Nephron (organoid): ENCODE measurements around the gene ANKRD29.
A peak's percentile ranks its signal among the peaks of the same experiment; 100 is the strongest.

Experiments used
- H3K27ac Mint-ChIP-seq, 3 experiments: 2 replicates each; pipeline ENCODE4 v1.8.0; 2020; ENCODE audit warnings: mixed read lengths in 3 of 3, mild to moderate bottlenecking in 2 of 3, moderate library complexity in 1 of 3
- H3K27me3 Mint-ChIP-seq: 2 replicates; pipeline ENCODE4 v1.8.0; 2021; ENCODE audit warnings: low read depth, mild to moderate bottlenecking, moderate library complexity, mixed read lengths
- H3K36me3 Mint-ChIP-seq: 2 replicates; pipeline ENCODE4 v1.8.0; 2020; ENCODE audit warnings: low read depth, mixed read lengths
- H3K4me1 Mint-ChIP-seq: 2 replicates; pipeline ENCODE4 v1.8.0; 2020; ENCODE audit warnings: mixed read lengths
- H3K4me3 Mint-ChIP-seq, 3 experiments: 2 replicates each; pipeline ENCODE4 v1.8.0; 2020; ENCODE audit warnings: mild to moderate bottlenecking in 3 of 3, mixed read lengths in 3 of 3, moderate library complexity in 2 of 3
- H3K9me3 Mint-ChIP-seq: 2 replicates; pipeline ENCODE4 v1.8.0; 2020; ENCODE audit warnings: mixed read lengths
- TF ChIP-seq, protein P1 (sequence below), 3 experiments: fragments of 200-600 bp; sonication (generic); IDR thresholded peaks; one replicate each; pipeline ENCODE4 v1.5.0; 2021; ENCODE audit warnings: antibody characterized with exemption in 3 of 3; ENCODE audit not compliant: unreplicated experiment in 3 of 3

The ANKRD29 gene

DNA sequence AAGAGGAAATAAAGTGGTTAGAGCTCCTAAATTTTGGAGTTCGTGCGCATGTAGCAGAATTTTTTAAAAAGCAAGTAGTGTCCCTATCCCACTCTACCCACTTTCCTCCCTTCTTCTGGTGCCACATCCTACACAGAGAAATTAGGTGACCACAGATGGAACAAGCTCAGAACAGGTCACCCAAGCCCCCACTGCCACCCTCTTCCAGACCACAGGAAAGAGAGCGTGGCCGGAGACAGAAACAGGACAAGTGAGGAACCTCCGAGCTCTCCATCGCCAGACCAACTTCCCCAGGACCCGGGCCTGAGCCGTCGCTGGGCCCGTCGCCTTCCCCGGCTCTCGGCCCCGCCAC, 76.8 kb downstream of the ANKRD29 start:
- Mint-ChIP-seq H3K27me3 (peaks cover 14% of the 10 kb centered on the region), H3K9me3 (no peaks in the 10 kb centered on the region), H3K4me1 (peaks cover 19% of the 10 kb centered on the region), H3K4me3 (peak overlapping the region; percentile 91 to 96 (median 93)), H3K27ac (peak overlapping the region; percentile 57 to 97 (median 90)), H3K36me3 (peaks cover 8% of the 10 kb centered on the region)
- TF ChIP-seq, protein P1, sequence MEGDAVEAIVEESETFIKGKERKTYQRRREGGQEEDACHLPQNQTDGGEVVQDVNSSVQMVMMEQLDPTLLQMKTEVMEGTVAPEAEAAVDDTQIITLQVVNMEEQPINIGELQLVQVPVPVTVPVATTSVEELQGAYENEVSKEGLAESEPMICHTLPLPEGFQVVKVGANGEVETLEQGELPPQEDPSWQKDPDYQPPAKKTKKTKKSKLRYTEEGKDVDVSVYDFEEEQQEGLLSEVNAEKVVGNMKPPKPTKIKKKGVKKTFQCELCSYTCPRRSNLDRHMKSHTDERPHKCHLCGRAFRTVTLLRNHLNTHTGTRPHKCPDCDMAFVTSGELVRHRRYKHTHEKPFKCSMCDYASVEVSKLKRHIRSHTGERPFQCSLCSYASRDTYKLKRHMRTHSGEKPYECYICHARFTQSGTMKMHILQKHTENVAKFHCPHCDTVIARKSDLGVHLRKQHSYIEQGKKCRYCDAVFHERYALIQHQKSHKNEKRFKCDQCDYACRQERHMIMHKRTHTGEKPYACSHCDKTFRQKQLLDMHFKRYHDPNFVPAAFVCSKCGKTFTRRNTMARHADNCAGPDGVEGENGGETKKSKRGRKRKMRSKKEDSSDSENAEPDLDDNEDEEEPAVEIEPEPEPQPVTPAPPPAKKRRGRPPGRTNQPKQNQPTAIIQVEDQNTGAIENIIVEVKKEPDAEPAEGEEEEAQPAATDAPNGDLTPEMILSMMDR (IDR thresholded peaks at IDR 0.05; ENCODE audit: unreplicated experiment in 3 of 3): no peak

GRCh38 chr18:23585007-23585871, 77.5 kb downstream of the ANKRD29 start:
- peaks cover 14% of the 10 kb centered on the region for H3K27me3 Mint-ChIP-seq

GRCh38 chr18:23584019-23584983, 78.4 kb downstream of the ANKRD29 start:
- peaks cover 12% of the 10 kb centered on the region for H3K27me3 Mint-ChIP-seq
- peak overlapping the region; percentile 14 to 55 (median 34) for H3K4me3 Mint-ChIP-seq
- TF ChIP-seq, protein P1 (IDR thresholded peaks at IDR 0.05; ENCODE audit: unreplicated experiment in 3 of 3): no peak
- H3K4me1 Mint-ChIP-seq: peaks cover 30% of the 10 kb centered on the region
- no peak overlapping the region for H3K27ac Mint-ChIP-seq
- peaks cover 8% of the 10 kb centered on the region for H3K36me3 Mint-ChIP-seq
- H3K9me3 Mint-ChIP-seq: no peaks in the 10 kb centered on the region

More at GRCh38 chr18:23585007-23585871, 77.5 kb downstream of the ANKRD29 start:
- Mint-ChIP-seq H3K4me1 (peaks cover 22% of the 10 kb centered on the region), H3K4me3 (peak overlapping the region; percentile 91 to 96 (median 93)), H3K36me3 (peaks cover 8% of the 10 kb centered on the region), H3K9me3 (no peaks in the 10 kb centered on the region), H3K27ac (peak overlapping the region; percentile 57 to 97 (median 90))
- TF ChIP-seq, protein P1 (IDR thresholded peaks at IDR 0.05; ENCODE audit: unreplicated experiment in 3 of 3): no peak

GRCh38 chr18:23583071-23583865, 79.4 kb downstream of the ANKRD29 start:
- Mint-ChIP-seq H3K27me3 (peaks cover 3% of the 10 kb centered on the region), H3K4me1 (peaks cover 40% of the 10 kb centered on the region), H3K4me3 (peak overlapping the region; percentile 14 to 55 (median 15)), H3K9me3 (no peaks in the 10 kb centered on the region), H3K36me3 (peaks cover 13% of the 10 kb centered on the region), H3K27ac (no peak overlapping the region)
- TF ChIP-seq, protein P1 (IDR thresholded peaks at IDR 0.05; ENCODE audit: unreplicated experiment in 3 of 3): no peak

GRCh38 chr18:23580677-23581367, 81.9 kb downstream of the ANKRD29 start:
- TF ChIP-seq, protein P1 (IDR thresholded peaks at IDR 0.05; ENCODE audit: unreplicated experiment in 3 of 3): no peak
- H3K4me3 Mint-ChIP-seq: no peak overlapping the region
- no peak overlapping the region for H3K27ac Mint-ChIP-seq
- H3K36me3 Mint-ChIP-seq: peaks cover 20% of the 10 kb centered on the region
- H3K9me3 Mint-ChIP-seq: no peaks in the 10 kb centered on the region
- no peaks in the 10 kb centered on the region for H3K27me3 Mint-ChIP-seq
- peaks cover 46% of the 10 kb centered on the region for H3K4me1 Mint-ChIP-seq
